K562 (cell line): ENCODE measurements around the gene POLA1. TPM values are rescaled to one million over a fixed set of nuclear protein-coding genes. Genes with fewer than 3 reads are reported as not detected.

ENCODE experiments used
- ATAC-seq: fragments of 200-7000 bp; cut with Tn5 transposase; 3 replicates; pipeline ENCODE4 v1.9.1; 2020; ENCODE audit warnings: moderate library complexity
- BruUV-seq: library from RNA; stranded (reverse); fragments of 400-500 nt; replicated peaks from 2 replicates; lab custom pipeline; 2021; lab: Mats Ljungman, UMichigan
- CTCF ChIA-PET: fragments of 300-600 bp; formaldehyde crosslinking; extraction: SDS; loops from one replicate; lab custom pipeline; 2021; ENCODE audit warnings: low intra/inter-chr PET ratio; lab: Yijun Ruan, JAX
- POLR2A ChIA-PET: fragments of 300-600, 350-650 bp; sonication (Branson Sonifier 250); formaldehyde crosslinking; extraction: SDS; loops from one replicate; lab custom pipeline; 2021; ENCODE audit warnings: antibody characterized with exemption, inconsistent platforms; lab: Yijun Ruan, JAX
- DNase-seq, 4 experiments: peaks; one replicate each; pipeline versions ENCODE4 v3.0.0 to v3.0.0-alpha.2; 2011 to 2018; ENCODE audit warnings: low spot score in 3 of 4, mixed read lengths in 3 of 4; ENCODE audit errors: extremely low read depth in 1 of 4
- FAIRE-seq: peaks from 2 replicates; lab custom pipeline; 2011; peaks lifted over from hg19 to GRCh38; lab: Jason Lieb, UNC
- H2AFZ ChIP-seq: 2 replicates; pipeline ENCODE4 v1.6.0; 2011; ENCODE audit warnings: low read depth, low read length, control low read depth, inconsistent platforms
- H3K27ac ChIP-seq: fragments of 200-600 bp; 3 replicates; pipeline ENCODE4 v1.8.0; 2011; ENCODE audit warnings: low read depth, mild to moderate bottlenecking, control low read depth, inconsistent platforms, low read length, moderate library complexity, mixed read lengths; ENCODE audit errors: extremely low read depth
- H3K27me3 ChIP-seq, 2 experiments: fragments of 300-600 bp in 1 of 2; 2 replicates in 1 of 2; 3 replicates in 1 of 2; pipeline versions ENCODE4 v1.6.0 to v1.8.0; 2011; ENCODE audit warnings: inconsistent platforms in 2 of 2, low read length in 2 of 2, mild to moderate bottlenecking in 1 of 2, mixed read lengths in 1 of 2, moderate library complexity in 1 of 2; ENCODE audit not compliant: control insufficient read depth in 2 of 2, insufficient read depth in 2 of 2
- H3K36me3 ChIP-seq: fragments of 300-600 bp; 3 replicates; pipeline ENCODE4 v1.8.0; 2011; ENCODE audit warnings: mild to moderate bottlenecking, low read length, inconsistent platforms; ENCODE audit not compliant: control insufficient read depth, insufficient read depth
- H3K4me1 ChIP-seq, 2 experiments: fragments of 200-600 bp in 1 of 2; replicated peaks in 1 of 2; 2 replicates in 1 of 2; 3 replicates in 1 of 2; pipeline versions ENCODE4 v1.5.1 to v1.8.0; 2011; ENCODE audit warnings: inconsistent platforms in 2 of 2, low read length in 2 of 2, mild to moderate bottlenecking in 1 of 2, mixed read lengths in 1 of 2, moderate library complexity in 1 of 2; ENCODE audit not compliant: control insufficient read depth in 2 of 2, insufficient read depth in 2 of 2
- H3K4me2 ChIP-seq: 2 replicates; pipeline ENCODE4 v1.6.1; 2011; ENCODE audit warnings: low read length, control low read depth, inconsistent platforms, mixed read lengths; ENCODE audit not compliant: insufficient read depth
- H3K4me3 ChIP-seq: fragments of 200-600 bp; sonication (generic), shearing (Covaris generic); 2 replicates; pipeline ENCODE4 v1.5.1; 2016; ENCODE audit warnings: control low read depth, inconsistent platforms
- H3K79me2 ChIP-seq: fragments of 200-600 bp; 3 replicates; pipeline ENCODE4 v1.8.0; 2011; ENCODE audit warnings: low read length, inconsistent platforms; ENCODE audit not compliant: control insufficient read depth, insufficient read depth
- H3K9ac ChIP-seq, 2 experiments: 2 replicates each; pipeline versions ENCODE4 v1.6.0 to v1.6.1; 2011; ENCODE audit warnings: low read depth in 2 of 2, low read length in 2 of 2, control low read depth in 1 of 2, inconsistent platforms in 1 of 2, mild to moderate bottlenecking in 1 of 2, mixed read lengths in 1 of 2; ENCODE audit not compliant: insufficient read depth in 1 of 2
- H3K9me1 ChIP-seq: one replicate; pipeline ENCODE4 v1.6.0; 2011; ENCODE audit warnings: inconsistent platforms, mild to moderate bottlenecking, low read length, moderate library complexity; ENCODE audit not compliant: control insufficient read depth, insufficient read depth
- H3K9me3 ChIP-seq: replicated peaks from 2 replicates; pipeline ENCODE4 v1.5.1; 2011; ENCODE audit warnings: low read depth, low read length, inconsistent platforms; ENCODE audit not compliant: control insufficient read depth, insufficient read depth
- H4K20me1 ChIP-seq: replicated peaks from 2 replicates; pipeline ENCODE4 v1.6.1; 2011; ENCODE audit warnings: low read length, inconsistent platforms, mixed read lengths; ENCODE audit not compliant: control insufficient read depth, insufficient read depth
- GABPB1 ChIP-seq: sonication (generic); formaldehyde crosslinking; IDR thresholded peaks from 2 replicates; pipeline ENCODE4 v1.8.0; 2022; ENCODE audit warnings: mild to moderate bottlenecking, missing genetic modification reagents
- HSF4 ChIP-seq: fragments of 250-450 bp; sonication (Bioruptor Pico); IDR thresholded peaks from 2 replicates; pipeline ENCODE4 v2.1.2; 2022; ENCODE audit warnings: mild to moderate bottlenecking, moderate library complexity, borderline replicate concordance
- IFI16 ChIP-seq: fragments of 250-450 bp; sonication (Bioruptor Pico); IDR thresholded peaks from 2 replicates; pipeline ENCODE4 v2.1.2; 2022; ENCODE audit warnings: mild to moderate bottlenecking, inconsistent platforms
- NEUROD1 ChIP-seq: fragments of 150-350 bp; IDR thresholded peaks from 2 replicates; pipeline ENCODE4 v1.6.1; 2014; ENCODE audit warnings: borderline replicate concordance, low read length, low read depth; ENCODE audit not compliant: partially characterized antibody
- NUFIP1 ChIP-seq: fragments of 450-650 bp; IDR thresholded peaks from 2 replicates; pipeline ENCODE4 v1.6.1; 2018; ENCODE audit not compliant: partially characterized antibody
- SREBF1 ChIP-seq: fragments of 150-350 bp; IDR thresholded peaks from 2 replicates; pipeline ENCODE4 v1.6.1; 2014; ENCODE audit warnings: antibody characterized with exemption, low read depth, low read length, borderline replicate concordance
- SUPT5H ChIP-seq: fragments of 450-650 bp; IDR thresholded peaks from 2 replicates; pipeline ENCODE4 v1.6.1; 2016
- THRAP3 ChIP-seq: fragments of 450-650 bp; IDR thresholded peaks from 2 replicates; pipeline ENCODE4 v1.6.1; 2016; ENCODE audit warnings: mild to moderate bottlenecking, inconsistent platforms, borderline replicate concordance
- ZBTB1 ChIP-seq: sonication (generic); formaldehyde crosslinking; IDR thresholded peaks from 2 replicates; pipeline ENCODE4 v1.8.1; 2023; ENCODE audit warnings: missing genetic modification reagents, low read depth, mild to moderate bottlenecking, borderline replicate concordance
- ZFX ChIP-seq: sonication (generic); formaldehyde crosslinking; IDR thresholded peaks from 2 replicates; pipeline ENCODE4 v1.8.0; 2022; ENCODE audit warnings: mild to moderate bottlenecking, missing genetic modification reagents, moderate library complexity
- ZNF324 ChIP-seq: fragments of 250-450 bp; sonication (Bioruptor Pico); IDR thresholded peaks from 2 replicates; pipeline ENCODE4 v1.4.0; 2020; ENCODE audit warnings: mild to moderate bottlenecking
- ZNF586 ChIP-seq: fragments of 450-650 bp; formaldehyde crosslinking; conservative IDR thresholded peaks from 2 replicates; pipeline ENCODE4 v1.4.0; 2020; ENCODE audit warnings: mild to moderate bottlenecking, moderate library complexity
- ZNF589 ChIP-seq: fragments of 200-800 bp; sonication (Bioruptor generic); IDR thresholded peaks from 2 replicates; pipeline ENCODE4 v1.6.1; 2016; ENCODE audit warnings: low read depth, missing genetic modification characterization, missing compliant biosample characterization
- WGBS: fragments of 100-300 bp; shearing (Covaris generic); methylation state at CpG from one replicate; pipeline ENCODE4 v1.1.6; 2016; ENCODE audit warnings: low coverage, mixed read lengths; ENCODE audit not compliant: insufficient coverage; ENCODE audit errors: missing lambda C conversion rate; 5-methylcytosine and 5-hydroxymethylcytosine counted together
- in situ Hi-C: fragments of 300-500 bp; cut with MboI; formaldehyde crosslinking; loops from 4 replicates; pipeline ENCODE4 v1.15.0; 2018; ENCODE audit warnings: inconsistent platforms, mixed read lengths
- intact Hi-C: fragments of 100-400 bp; cut with micrococcal nuclease; formaldehyde crosslinking; loops from 2 replicates; pipeline ENCODE4 v1.14.2; 2022
- polyA plus RNA-seq, 8 experiments: library from polyadenylated mRNA; depleted of rRNA in 4 of 8; stranded (reverse) in 5 of 8; unstranded in 3 of 8; fragments of >200 nt; fragmentation: Nextera tagmentation in 2 of 8; fragmentation: Illumina TruSeq in 1 of 8; extraction: Ambion mirVana in 2 of 8; extraction: Trizol in 1 of 8; gene quantifications; 2 replicates each; pipeline versions ENCODE4 v1.2.1 to v1.2.3, GENCODE V29; 2011 to 2014; ENCODE audit warnings: inconsistent platforms in 1 of 8, missing spikeins in 1 of 8
- total RNA-seq, 7 experiments: library from RNA; depleted of rRNA in 6 of 7; stranded (reverse); fragments of >200 nt in 6 of 7; fragmentation: Illumina TruSeq in 2 of 7; extraction: Trizol in 2 of 7; gene quantifications; 2 replicates each; pipeline versions ENCODE4 v1.2.1 to v1.2.3, GENCODE V29; 2011 to 2021; ENCODE audit warnings: low replicate concordance in 1 of 7
- TF ChIP-seq, protein P1 (sequence below): fragments of 250-450 bp; sonication (Bioruptor Pico); IDR thresholded peaks from 2 replicates; pipeline ENCODE4 v1.8.0; 2021; ENCODE audit warnings: moderate library complexity, mild to moderate bottlenecking, inconsistent platforms

Gene POLA1
- total and polyA plus RNA-seq, 9 of the 15 experiments (the other 6 are each of a cell fraction or from before 2014, with no cell fraction given), result 8.6 to 48.4 (median 27.4) TPM

DNA sequence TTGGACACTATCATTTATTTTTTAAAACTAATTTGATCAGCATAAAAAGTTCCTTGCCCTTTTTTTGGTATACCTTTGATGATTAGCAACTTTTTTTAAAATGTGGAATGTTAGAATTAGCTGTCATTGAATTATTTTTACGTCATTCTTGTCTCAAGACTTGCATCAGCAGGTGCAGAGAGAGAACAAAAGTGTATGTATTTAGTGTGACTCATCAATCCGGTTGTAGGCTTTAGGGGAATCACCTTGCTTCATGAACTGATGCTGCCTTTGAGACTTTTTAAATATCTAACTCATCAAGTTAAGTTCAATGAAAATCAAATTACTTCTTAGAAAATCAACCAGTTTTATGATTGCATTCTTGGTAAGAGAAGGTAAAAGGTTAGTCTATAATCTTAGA lies 197.0 kb downstream of the POLA1 start (continued):
- TF ChIP-seq, protein P1, sequence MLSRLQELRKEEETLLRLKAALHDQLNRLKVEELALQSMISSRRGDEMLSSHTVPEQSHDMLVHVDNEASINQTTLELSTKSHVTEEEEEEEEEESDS, result no peak
- TF ChIP-seq ZNF589 (CRISPR knock-in tag), result no peak

DNA sequence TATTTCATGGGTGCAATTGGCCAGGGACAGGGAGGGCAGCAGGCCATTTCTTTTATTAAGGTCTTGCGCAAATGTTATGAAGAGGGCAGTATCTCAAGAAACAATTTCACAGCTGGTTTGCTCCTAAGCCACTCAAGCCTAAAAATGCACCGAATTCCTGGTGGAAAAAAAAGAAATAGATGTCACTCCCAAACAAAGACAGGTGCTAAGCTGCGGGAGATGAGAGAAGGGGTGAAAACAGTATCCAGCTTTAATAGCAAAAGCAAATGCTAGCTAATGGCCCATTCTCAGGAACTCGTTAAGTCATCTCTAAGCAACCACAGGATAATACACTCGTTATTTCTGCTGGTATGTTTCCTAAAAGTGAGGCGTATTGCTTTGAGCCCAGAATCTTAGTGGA lies 205.7 kb downstream of the POLA1 start:
- no peaks in the 10 kb centered on the region for H3K79me2 ChIP-seq
- no peak overlapping the region for H2AFZ ChIP-seq
- no peaks in the 10 kb centered on the region for H4K20me1 ChIP-seq
- no peaks in the 10 kb centered on the region for H3K4me1 ChIP-seq
- no peaks in the 10 kb centered on the region for H3K9me3 ChIP-seq
- intact Hi-C loops, result no loop called here
- no peak for FAIRE-seq
- ATAC-seq, result no peak
- no peaks in the 10 kb centered on the region for H3K27me3 ChIP-seq
- H3K9ac ChIP-seq, result no peak overlapping the region
- no peak overlapping the region for H3K4me2 ChIP-seq
- POLR2A ChIA-PET, result no interaction called here
- H3K9me1 ChIP-seq, result no peaks in the 10 kb centered on the region
- DNase-seq, result no peak
- WGBS, result 94% methylated on average over 6 of the region's 6 CpGs
- H3K4me3 ChIP-seq, result no peak overlapping the region
- TF ChIP-seq ZFX (CRISPR knock-in tag) (no peak), ZBTB1 (no peak), SUPT5H (no peak), ZNF586 (CRISPR knock-in tag) (no peak), HSF4 (CRISPR knock-in tag) (no peak), THRAP3 (no peak), IFI16 (CRISPR knock-in tag) (no peak), GABPB1 (no peak), SREBF1 (no peak), NEUROD1 (no peak), NUFIP1 (no peak), ZNF324 (CRISPR knock-in tag) (no peak)
- TF ChIP-seq, all 486 proteins: peak for 0
- no peak overlapping the region for H3K27ac ChIP-seq
- H3K36me3 ChIP-seq, result peaks cover 34% of the 10 kb centered on the region; the same call in 2 of the 3 replicates
- in situ Hi-C loops, result no loop called here
- CTCF ChIA-PET, result no interaction called here
- no TSS peak for BruUV-seq
